Gastrocnemius medialis (tissue), 4 donors: Measurements from ENCODE around the gene CRB2.

Experiments
- POLR2A ChIP-seq, 2 donors: fragments of 450-650 bp; IDR thresholded peaks; one replicate each; pipeline ENCODE4 v1.6.1; 2017; ENCODE audit warnings: antibody characterized with exemption in 2 of 2, mild to moderate bottlenecking in 2 of 2, moderate library complexity in 2 of 2
- TF ChIP-seq, protein P1 (sequence below), 5 experiments: fragments of 450-650 bp in 3 of 5; fragments of 200-600 bp in 2 of 5; sonication (generic) in 2 of 5; IDR thresholded peaks in 4 of 5; conservative IDR thresholded peaks in 1 of 5; 1 replicate in 4 of 5; 2 replicates in 1 of 5; pipeline ENCODE4 v1.5.1; 2016 to 2019; ENCODE audit warnings: antibody characterized with exemption in 5 of 5, mild to moderate bottlenecking in 3 of 5, moderate library complexity in 3 of 5

DNA sequence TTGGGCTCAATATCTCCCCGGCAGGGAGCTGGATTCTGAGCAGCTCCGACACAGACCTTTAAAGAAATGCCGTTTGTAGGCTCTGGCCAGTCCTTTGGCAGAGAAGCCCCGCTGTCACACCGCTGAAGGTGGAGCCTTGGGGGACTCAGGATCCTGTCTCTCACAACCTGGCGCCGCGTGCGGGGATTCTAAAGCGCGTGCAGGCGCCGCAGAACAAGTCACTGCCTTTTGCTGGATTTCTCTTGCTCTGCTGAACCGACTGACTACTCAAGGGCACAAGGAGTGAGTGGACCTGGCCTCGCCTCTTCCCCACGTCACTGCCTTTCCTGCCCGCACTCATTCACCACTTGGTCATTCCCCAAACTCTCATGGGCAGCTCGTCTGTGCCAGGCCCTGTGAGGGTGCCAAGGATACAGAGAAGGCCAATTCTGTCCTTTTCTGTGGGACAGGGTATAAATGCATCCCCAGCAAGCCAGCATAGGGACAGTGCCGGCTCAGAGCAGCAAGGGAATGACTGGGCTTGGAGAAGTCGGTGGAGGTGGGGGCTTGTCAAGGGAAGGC is 69.3 kb downstream of the CRB2 start:
- TF ChIP-seq, protein P1, sequence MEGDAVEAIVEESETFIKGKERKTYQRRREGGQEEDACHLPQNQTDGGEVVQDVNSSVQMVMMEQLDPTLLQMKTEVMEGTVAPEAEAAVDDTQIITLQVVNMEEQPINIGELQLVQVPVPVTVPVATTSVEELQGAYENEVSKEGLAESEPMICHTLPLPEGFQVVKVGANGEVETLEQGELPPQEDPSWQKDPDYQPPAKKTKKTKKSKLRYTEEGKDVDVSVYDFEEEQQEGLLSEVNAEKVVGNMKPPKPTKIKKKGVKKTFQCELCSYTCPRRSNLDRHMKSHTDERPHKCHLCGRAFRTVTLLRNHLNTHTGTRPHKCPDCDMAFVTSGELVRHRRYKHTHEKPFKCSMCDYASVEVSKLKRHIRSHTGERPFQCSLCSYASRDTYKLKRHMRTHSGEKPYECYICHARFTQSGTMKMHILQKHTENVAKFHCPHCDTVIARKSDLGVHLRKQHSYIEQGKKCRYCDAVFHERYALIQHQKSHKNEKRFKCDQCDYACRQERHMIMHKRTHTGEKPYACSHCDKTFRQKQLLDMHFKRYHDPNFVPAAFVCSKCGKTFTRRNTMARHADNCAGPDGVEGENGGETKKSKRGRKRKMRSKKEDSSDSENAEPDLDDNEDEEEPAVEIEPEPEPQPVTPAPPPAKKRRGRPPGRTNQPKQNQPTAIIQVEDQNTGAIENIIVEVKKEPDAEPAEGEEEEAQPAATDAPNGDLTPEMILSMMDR (IDR thresholded peaks at IDR 0.05 in 4 of 5, conservative IDR thresholded peaks at IDR 0.05 in 1 of 5) = no peak
- TF ChIP-seq POLR2A (IDR thresholded peaks at IDR 0.05) = no peak
